Dermis blood vessel endothelial cell (primary cell): ENCODE results near the gene MAN1A1. TPM values are rescaled to one million over a fixed set of nuclear protein-coding genes. Genes with fewer than 3 reads are reported as not detected.
A peak's percentile ranks its signal among the peaks of the same experiment; 100 is the strongest.

Source experiments
- DNase-seq: peaks from one replicate; pipeline ENCODE4 v3.0.0; 2010
- total RNA-seq: library from RNA; depleted of rRNA; stranded (reverse); fragments of >200 nt; gene quantifications from 2 replicates; pipeline ENCODE4 v1.2.3, GENCODE V29; 2014

Gene MAN1A1
- total RNA-seq, 1 donor from 2014 or later = 202 TPM

GRCh38 chr6:119324718-119325117 is 24.8 kb downstream of the MAN1A1 start:
- DNase-seq = no peak

DNA sequence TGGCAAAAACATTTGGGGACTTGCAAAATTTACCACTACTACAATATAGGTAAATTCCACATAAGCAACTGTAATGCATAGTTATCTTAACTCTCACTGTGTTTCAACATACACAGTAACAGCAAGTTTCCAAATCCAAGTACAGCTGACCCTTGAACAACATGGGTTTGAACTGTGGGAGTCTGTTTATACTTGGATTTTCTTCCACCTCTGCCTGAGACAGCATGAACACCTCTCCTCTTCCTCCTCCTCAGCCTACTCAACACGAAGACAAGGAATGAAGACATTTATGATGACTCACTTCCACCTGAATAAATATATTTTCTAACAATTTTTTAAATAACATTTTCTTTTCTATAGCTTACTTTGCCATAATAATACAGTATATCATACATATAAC is 25.6 kb downstream of the MAN1A1 start:
- no peak for DNase-seq

- DNase-seq = no peak
Measured at GRCh38 chr6:119323478-119323877, 26.1 kb downstream of the MAN1A1 start.

DNA sequence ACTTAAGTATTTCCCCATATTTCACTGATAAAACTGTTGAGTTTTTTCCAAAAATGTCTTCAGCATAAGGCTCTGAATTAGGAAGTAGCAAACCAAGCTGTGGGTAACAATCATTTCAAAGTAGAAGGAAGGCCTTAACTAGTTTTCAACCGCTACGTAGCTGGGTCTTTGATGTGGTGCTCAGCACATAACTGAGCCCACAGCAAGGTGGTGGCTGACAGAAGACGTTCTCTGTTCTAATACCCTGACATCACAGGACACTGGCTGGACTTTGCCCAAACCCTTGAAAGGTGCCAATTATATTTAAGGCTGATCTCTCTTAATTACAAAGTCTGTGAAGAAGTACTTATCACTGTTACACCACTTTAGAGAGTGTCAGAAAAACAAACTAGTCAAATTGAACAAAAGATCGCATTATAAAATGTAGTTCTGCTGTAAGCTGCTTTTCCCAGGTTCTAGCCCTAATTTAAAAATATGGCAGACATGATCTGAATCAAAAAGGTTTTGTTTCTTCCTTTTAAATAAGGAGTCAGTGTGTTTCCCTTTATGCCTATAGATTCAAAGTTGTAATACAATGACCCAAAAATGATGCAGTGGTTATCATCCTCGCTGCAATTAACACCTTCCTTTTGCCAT is 26.7 kb downstream of the MAN1A1 start:
- no peak for DNase-seq

DNA sequence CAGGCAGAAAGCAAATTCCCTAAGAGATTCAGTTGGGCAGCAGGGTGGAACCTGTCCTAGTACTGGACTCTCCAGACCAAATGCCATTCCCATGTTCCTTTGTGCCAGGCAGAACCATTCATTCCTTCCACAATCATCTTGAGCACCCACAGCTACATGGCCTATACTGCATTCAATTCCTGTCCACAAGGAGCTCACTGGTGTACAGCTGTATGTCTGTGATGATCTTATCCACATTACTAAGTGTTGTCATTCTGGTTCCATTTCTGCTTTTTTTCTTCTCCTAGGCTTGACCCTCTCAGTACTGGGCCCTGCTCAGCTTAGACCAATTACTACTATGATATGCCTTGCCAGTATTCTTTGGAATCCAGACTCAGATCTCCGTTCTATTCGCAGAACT is 27.5 kb downstream of the MAN1A1 start:
- DNase-seq = no peak

DNA sequence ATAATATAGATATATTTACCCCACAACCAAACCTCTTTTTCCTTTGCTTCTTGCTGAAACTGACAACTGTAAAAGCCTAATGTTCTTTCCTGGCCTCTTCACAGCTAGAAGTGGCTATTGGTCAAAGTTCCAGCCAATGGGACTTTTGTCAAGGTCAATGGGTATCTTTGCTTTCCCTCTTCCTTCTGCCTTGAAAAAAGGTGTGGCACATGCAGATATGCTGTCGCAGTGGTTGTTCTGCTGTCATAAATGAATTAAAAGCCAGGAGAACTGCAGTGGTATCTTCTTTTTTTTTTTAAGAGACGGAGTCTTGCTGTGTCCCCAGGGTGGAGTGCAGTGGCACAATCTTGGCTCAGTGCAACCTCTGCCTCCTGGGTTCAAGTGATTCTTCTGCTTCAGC is 29.9 kb downstream of the MAN1A1 start:
- DNase-seq = no peak

DNA sequence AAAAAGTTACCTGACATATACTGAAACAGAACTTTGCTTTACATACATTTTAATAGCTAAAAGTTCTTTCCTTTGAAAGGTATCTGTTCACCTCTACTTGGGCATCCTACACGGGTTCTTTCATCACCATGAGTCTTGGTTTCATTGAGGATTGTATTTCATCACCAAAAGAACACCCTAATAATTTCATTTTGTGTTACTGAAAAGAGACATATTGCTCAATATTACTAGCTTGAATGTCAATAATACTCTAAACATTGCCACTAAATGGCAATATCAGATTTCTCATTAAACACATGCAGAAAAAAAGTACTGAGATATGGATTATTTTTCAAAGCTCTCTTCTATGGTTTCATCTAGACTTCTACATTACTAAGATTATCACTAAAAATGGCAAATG is 30.8 kb downstream of the MAN1A1 start:
- DNase-seq = no peak

DNA sequence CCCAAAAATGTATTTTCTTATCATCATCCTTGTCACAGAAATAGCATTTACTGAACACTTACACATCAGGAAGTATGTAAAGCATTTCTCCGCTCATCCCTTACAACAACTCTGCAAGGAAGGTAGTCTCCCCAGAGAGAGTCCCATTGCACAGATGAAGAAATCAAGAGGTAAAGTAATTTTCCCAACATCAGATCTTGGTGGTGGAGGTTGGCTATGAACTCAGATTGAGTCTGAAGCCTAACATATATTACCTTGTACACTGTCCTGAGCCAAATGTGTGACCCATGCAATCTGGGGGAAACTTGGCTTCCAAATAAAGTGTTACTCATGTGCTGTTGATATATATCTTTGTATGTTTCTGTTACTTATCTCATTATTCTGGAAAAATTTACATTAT is 31.4 kb downstream of the MAN1A1 start:
- DNase-seq = no peak

DNA sequence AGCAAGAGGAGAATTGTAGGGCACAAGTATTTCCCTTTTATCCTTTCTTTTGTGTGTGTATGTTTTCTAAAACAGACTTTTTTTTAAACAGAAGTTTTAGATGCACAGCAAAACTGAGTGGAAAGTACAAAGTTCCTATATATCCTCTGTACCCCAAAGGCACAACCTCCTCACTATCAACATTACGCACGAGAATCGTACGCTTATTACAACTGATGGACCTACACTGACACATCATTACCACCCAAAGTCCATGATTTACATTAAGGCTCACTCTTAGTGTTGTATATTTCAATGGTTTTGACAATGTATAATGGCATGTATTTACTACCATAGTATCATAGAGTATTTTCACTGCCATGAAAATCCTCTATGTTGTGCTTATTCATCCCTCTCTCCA is 32.6 kb downstream of the MAN1A1 start:
- no peak for DNase-seq

- DNase-seq = no peak
Measured at GRCh38 chr6:119314885-119315272, 34.7 kb downstream of the MAN1A1 start.

GRCh38 chr6:119313937-119314884 is 35.4 kb downstream of the MAN1A1 start:
- DNase-seq = no peak

- no peak for DNase-seq
Measured at GRCh38 chr6:119312875-119313338, 36.7 kb downstream of the MAN1A1 start.

- DNase-seq = no peak
Measured at GRCh38 chr6:119312441-119312840, 37.1 kb downstream of the MAN1A1 start.

DNA sequence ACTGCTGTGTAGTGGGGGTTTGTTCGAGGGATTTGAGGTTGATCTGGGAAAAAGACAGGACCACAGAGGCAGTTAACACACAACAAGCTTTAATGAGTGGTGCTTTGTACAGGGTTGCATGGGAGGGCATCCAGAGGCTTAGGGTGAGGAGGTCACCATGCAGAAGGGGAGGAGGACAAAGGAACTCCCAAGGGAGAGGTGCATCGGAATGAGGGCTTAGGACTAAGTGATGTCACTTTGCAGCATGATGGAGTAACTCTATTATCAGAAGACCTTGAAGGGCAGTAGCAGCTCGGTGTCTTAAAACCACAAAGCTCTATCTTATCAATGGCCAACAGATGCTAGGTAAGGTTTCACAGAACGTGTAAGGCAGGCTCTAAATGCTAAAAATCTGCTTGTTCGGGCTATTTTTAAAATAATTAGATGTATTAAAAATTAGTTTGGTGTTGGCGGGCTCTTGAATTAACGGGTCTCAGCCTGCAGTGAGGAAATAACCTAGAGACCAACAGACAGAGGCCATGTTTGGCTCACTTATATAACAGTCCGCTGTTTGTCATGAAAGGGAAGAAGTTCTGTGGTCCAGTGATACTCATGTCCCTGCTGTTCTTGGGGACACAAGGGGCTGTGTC is 37.9 kb downstream of the MAN1A1 start:
- no peak for DNase-seq

DNA sequence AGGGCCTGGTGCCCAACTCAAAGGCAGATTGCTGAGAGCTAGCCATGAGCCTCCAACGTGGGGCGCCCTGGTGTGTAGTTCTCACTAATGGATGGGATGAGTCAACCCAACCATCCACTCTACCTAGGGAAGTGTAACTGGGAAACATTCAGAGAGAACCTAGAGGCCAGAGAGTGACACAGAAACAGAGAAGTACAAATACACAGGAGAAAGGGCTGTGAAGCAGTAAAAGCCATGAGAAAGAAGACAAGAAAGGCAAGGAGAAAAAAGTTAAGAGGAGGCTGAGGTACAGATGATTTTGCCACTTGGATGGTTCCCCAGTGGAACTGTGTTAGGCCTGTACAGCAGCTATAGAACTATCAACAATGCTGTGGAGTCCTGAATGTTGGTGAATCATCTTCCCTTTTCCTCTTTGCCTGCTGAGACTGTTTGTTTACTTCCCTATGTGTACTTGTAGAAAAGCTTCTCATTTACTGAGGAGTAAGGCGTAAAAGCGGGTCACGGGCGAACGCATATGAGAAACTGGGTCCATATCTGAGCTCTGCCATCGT is 39.0 kb downstream of the MAN1A1 start:
- peak; percentile 67 for DNase-seq

DNA sequence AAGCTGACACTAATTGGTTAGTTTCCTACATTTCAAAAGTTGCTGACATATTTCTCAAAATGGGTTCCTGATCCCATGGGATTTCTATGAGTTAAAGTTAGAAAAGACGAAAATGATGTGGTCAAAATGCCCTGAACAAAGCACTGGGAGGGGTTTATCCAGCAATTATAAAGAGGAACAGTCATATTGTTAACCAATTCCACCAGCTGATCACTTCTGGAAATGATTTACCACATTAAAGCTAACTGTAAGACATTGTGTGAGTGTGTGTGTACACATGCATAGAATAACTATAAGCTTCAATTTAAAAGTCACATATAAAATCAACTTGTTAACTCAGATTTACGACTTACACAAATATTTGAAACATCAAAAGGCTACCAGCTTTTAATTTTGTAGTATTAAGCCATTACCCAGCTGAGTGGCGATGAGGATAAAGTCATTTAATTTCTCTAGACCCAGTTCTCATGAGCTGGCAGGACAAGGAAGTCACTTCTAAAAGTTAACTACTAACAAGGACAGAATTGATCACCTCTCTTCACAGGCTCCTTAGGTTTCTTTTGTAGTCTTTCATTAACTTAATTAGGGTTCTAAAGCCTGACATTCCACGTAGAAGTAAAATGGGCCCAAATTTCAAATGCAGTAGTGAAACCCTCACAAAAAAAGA is 40.4 kb downstream of the MAN1A1 start:
- no peak for DNase-seq

GRCh38 chr6:119308048-119308570 is 41.5 kb downstream of the MAN1A1 start:
- peak; percentile 37 for DNase-seq

DNA sequence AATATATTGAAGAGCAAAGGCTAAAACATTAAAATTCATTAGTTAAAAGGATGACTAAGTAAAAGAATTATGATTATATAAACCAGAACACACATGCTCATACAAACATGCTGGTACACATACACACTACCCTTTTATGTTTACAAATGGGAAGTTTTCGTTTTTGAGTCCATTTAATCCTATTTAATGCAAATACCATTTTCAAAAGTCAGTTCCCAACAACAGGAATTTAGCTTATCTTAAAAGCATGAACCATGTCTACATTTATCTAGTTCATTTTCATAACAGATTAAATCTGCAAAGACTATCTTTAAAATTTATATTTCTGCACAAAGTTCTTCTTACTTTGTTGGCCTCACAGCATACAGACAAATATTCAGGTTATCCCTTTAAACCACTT is 42.5 kb downstream of the MAN1A1 start:
- DNase-seq = no peak

DNA sequence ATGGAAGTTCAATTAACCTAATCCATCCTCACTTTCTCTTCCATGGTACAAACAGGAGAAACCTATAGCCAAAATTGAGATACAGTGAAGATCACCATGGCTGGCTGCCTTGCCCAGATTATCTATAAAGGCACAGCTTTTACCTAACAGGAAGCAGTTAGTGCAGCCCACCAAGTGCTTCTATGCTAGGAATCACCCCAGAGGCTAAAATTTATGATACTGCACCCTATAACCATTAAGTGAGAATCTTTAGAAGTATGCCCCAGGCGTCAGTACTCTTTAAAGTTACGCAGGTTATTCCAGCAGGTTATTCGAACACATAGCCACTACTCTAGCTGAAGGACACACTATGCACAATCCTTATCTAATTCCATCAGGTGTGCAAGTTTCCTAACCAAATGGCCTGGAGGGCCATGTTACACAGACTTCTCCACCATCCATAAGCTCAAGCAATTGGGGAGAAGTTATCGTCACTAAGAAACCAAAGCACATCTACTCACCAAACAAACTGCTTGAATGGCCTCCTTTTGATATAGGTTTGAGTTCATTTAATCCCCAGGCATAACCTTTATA is 43.1 kb downstream of the MAN1A1 start:
- DNase-seq = no peak

DNA sequence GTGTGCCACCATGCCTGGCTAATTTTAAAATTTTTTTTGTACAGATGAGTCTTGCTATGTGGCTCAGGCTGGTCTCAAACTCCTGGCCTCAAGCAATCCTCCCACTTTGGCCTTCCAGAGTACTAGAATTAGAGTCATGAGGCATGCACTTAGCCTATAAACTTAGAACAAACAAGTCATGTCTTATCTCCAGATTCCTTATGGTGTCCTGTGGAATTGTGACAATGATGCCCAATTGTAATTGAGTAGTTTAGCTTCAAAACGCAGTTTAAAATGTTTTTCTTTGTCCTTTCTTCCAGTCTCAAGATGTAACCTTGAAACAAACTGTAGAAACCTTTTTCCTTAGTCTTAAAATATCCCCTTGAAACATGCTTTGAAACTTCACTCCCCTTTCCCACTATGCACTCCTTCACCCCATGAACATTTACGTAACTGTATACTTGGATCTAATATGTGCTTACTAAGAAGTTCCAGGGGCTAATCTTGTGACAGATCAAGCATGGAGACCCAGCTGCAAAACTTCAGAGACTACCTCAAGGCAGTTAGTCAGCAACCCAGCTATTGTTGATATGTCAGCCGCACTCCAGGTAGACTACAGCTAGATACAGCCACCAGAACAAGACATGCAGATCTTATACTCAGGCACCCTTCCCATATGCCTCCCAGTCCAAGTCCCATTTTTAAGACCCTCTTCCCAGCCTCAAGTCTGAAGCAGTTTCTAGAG is 46.2 kb downstream of the MAN1A1 start:
- no peak for DNase-seq

DNA sequence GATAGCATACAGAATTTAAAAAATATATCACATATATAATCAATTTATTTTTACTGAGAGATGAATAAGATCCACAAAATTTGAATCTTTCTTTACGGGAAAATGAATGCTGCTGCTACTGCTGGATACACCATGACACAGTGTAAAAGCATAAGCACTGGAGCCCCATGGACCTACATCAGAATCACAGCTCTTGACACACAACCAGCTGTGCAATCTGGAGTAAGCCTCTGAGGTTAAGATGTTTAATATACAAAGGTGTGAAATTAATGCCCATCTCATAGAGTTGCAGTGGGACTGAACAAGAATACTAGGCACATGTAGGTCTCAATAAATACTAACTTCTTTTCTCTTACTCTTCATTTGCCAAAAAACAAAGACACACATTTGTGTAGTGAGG is 48.1 kb downstream of the MAN1A1 start:
- DNase-seq = no peak
